ENCODE results near the gene ADRM1. TPM values are rescaled to one million over a fixed set of nuclear protein-coding genes. Genes with fewer than 3 reads are reported as not detected.

Gene ADRM1
- total and polyA plus RNA-seq, 2 donors from 2014 or later, result 64.4 to 79.4 TPM

DNA sequence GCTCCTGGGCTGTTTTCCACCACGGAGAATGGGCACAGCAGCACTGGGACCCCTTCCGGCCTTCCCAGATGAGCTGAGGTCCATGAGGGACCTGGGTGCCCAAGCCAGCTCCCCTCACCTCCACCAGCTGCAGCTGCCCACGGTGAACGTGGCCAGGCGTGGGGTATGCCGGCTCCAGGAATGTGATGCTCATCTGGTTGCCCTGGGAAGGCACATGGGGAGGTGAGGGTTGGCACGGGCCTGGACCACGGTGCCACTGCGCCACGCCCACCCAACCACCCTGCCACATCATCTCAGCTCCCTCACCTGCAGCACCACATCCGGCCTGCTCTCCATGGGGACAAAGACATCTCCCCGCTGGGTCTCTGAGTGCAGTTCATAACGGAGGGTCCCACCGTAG, 23.8 kb downstream of the ADRM1 start:
- H3K4me3 ChIP-seq (ENCODE audit: low read length in 3 of 3), result no peak overlapping the region
- H3K9me3 ChIP-seq (ENCODE audit: control insufficient read depth in 2 of 3, insufficient read depth in 1 of 3, low read length in 3 of 3), result no peaks in the 10 kb centered on the region
- DNase-seq (no peak), FAIRE-seq (no peak)
- peaks cover 0 to 35% (median 24%) of the 10 kb centered on the region in 3 donors for H3K36me3 ChIP-seq (ENCODE audit: control insufficient read depth in 2 of 3, insufficient read depth in 3 of 3, low read length in 3 of 3)
- no peak overlapping the region for H3K9ac ChIP-seq (ENCODE audit: low read length in 3 of 3)
- TF ChIP-seq, protein P1, sequence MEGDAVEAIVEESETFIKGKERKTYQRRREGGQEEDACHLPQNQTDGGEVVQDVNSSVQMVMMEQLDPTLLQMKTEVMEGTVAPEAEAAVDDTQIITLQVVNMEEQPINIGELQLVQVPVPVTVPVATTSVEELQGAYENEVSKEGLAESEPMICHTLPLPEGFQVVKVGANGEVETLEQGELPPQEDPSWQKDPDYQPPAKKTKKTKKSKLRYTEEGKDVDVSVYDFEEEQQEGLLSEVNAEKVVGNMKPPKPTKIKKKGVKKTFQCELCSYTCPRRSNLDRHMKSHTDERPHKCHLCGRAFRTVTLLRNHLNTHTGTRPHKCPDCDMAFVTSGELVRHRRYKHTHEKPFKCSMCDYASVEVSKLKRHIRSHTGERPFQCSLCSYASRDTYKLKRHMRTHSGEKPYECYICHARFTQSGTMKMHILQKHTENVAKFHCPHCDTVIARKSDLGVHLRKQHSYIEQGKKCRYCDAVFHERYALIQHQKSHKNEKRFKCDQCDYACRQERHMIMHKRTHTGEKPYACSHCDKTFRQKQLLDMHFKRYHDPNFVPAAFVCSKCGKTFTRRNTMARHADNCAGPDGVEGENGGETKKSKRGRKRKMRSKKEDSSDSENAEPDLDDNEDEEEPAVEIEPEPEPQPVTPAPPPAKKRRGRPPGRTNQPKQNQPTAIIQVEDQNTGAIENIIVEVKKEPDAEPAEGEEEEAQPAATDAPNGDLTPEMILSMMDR (IDR thresholded peaks at IDR 0.05; ENCODE audit: borderline replicate concordance, extremely low read depth, insufficient read depth), result no peak
- H3K27me3 ChIP-seq (ENCODE audit: control insufficient read depth, insufficient read depth, low read length), result no peaks in the 10 kb centered on the region
- no peaks in the 10 kb centered on the region for H3K4me1 ChIP-seq (ENCODE audit: control insufficient read depth in 2 of 3, insufficient read depth in 2 of 3, low read depth in 1 of 3, low read length in 3 of 3)
- no peak overlapping the region for H3K27ac ChIP-seq (ENCODE audit: low read depth in 2 of 2, low read length in 2 of 2)
- intact Hi-C loops (cut with DNase I), result no loop called here

DNA sequence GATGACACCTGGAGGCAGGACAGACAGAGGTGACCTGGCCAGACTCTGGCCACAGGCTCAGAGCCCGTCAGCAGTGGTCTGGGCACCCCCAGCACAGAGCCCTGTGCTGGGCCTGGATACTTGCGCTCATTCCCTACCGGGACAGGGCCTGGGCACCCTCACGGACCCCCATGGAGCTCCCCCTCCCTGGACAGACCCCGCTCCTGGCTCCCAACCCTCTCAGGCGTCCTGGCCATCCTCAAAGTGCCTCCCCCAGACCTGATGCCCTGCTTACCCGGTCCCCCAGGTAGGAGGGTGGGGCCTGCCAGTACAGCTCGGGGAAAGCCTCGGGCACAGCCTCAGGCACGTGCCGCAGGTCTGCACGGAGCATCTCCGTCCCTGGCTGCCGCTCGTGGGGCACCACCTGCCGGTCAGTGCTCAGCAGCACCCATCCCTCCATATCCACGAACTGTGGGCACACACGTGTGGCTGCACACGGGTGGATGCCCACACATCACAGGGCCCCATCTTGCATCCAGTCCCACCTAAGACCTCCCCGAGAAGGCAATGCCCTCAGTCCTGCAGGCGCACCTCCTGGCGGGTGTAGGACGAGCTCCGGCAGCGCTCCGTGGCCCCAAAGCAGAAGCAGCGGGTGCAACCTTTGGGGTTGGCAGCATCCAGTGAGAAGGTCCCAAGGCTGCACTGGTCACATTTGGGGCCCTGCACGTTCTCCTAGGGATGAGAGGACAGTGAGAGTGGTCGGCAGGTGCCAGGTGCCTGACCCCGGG, 24.3 kb downstream of the ADRM1 start:
- Histone ChIP-seq H3K36me3 (ENCODE audit: control insufficient read depth in 2 of 3, insufficient read depth in 3 of 3, low read length in 3 of 3) (peaks cover 0 to 34% (median 24%) of the 10 kb centered on the region in 3 donors), H3K9ac (ENCODE audit: low read length in 3 of 3) (no peak overlapping the region), H3K4me1 (ENCODE audit: control insufficient read depth in 2 of 3, insufficient read depth in 2 of 3, low read depth in 1 of 3, low read length in 3 of 3) (no peaks in the 10 kb centered on the region), H3K27ac (ENCODE audit: low read depth in 2 of 2, low read length in 2 of 2) (no peak overlapping the region), H3K9me3 (ENCODE audit: control insufficient read depth in 2 of 3, insufficient read depth in 1 of 3, low read length in 3 of 3) (no peaks in the 10 kb centered on the region), H3K4me3 (ENCODE audit: low read length in 3 of 3) (no peak overlapping the region), H3K27me3 (ENCODE audit: control insufficient read depth, insufficient read depth, low read length) (no peaks in the 10 kb centered on the region)
- DNase-seq, result no peak
- TF ChIP-seq, protein P1 (IDR thresholded peaks at IDR 0.05; ENCODE audit: borderline replicate concordance, extremely low read depth, insufficient read depth), result no peak
- FAIRE-seq, result no peak
- intact Hi-C loops (cut with DNase I), result no loop called here

DNA sequence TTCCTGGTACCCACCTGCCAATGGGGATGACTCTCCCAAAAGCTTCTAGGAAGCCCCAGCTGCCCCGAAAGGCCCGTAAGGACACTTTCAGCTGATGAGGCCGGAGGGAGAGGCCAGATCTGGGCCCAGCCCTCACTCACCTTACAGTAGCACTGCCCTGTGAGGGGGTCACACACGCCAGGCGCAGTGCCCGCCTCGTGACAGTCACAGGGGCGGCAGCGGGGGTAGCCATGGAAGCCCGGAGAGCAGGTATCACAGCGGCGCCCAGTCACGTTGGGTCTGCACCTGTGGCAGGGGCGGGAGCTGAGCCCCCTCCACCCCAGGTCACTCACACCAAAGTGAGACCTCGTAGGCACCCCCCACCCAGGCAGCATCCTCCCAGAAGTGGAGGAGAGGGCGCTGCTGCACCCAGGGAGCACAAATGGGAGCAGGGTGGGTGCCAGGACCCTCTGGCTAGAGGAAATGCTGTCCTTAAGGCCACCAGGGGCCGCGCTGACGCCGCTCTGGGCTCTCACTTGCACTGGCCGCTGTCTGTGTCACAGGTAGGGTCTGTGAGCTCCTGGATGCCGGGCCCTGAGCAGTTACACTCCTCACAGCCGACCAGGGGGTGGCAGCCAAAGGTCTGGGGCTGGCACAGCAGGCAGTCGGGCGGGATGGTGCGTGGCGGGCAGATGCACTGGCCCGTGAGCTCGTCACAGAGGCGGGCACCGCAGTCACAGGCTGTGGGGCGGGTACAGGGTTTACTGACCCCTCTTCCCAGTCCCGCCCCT, 25.1 kb downstream of the ADRM1 start:
- Histone ChIP-seq H3K36me3 (ENCODE audit: control insufficient read depth in 2 of 3, insufficient read depth in 3 of 3, low read length in 3 of 3) (peaks cover 0 to 36% (median 24%) of the 10 kb centered on the region in 3 donors), H3K9ac (ENCODE audit: low read length in 3 of 3) (no peak overlapping the region), H3K27me3 (ENCODE audit: control insufficient read depth, insufficient read depth, low read length) (no peaks in the 10 kb centered on the region), H3K4me1 (ENCODE audit: control insufficient read depth in 2 of 3, insufficient read depth in 2 of 3, low read depth in 1 of 3, low read length in 3 of 3) (no peaks in the 10 kb centered on the region), H3K9me3 (ENCODE audit: control insufficient read depth in 2 of 3, insufficient read depth in 1 of 3, low read length in 3 of 3) (no peaks in the 10 kb centered on the region), H3K4me3 (ENCODE audit: low read length in 3 of 3) (no peak overlapping the region), H3K27ac (ENCODE audit: low read depth in 2 of 2, low read length in 2 of 2) (no peak overlapping the region)
- TF ChIP-seq, protein P1 (IDR thresholded peaks at IDR 0.05; ENCODE audit: borderline replicate concordance, extremely low read depth, insufficient read depth), result no peak
- DNase-seq (no peak), FAIRE-seq (no peak)
- intact Hi-C loops (cut with DNase I), result no loop called here

Measured in kidney (tissue), 14 donors.